ENCODE data around the gene ENGASE.

ENGASE gene

DNA sequence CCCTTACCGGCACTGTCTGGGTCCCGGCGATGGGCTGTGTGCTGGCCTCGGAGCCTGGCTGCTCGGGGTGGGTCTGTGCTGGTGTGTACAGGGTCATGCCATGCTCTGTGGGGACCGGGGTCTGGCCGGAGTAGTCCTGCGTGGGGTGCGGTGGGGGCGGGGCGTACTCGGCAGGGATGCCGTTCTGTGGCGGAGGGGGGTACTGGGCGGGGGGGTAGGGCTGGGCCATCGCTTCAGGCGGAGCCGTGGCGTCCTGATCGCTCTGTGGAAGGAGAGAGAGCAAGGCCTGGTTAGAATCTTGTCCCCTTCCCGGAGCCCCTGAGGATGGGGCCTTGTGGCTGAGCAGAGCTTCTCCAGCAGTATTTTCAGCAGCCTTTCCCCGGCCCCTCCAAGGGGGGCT, 40.9 kb downstream of the ENGASE start:
- H3K4me3 ChIP-seq: no peak overlapping the region
- DNase-seq (ENCODE audit: low spot score): no peak
- TF ChIP-seq, protein P1, sequence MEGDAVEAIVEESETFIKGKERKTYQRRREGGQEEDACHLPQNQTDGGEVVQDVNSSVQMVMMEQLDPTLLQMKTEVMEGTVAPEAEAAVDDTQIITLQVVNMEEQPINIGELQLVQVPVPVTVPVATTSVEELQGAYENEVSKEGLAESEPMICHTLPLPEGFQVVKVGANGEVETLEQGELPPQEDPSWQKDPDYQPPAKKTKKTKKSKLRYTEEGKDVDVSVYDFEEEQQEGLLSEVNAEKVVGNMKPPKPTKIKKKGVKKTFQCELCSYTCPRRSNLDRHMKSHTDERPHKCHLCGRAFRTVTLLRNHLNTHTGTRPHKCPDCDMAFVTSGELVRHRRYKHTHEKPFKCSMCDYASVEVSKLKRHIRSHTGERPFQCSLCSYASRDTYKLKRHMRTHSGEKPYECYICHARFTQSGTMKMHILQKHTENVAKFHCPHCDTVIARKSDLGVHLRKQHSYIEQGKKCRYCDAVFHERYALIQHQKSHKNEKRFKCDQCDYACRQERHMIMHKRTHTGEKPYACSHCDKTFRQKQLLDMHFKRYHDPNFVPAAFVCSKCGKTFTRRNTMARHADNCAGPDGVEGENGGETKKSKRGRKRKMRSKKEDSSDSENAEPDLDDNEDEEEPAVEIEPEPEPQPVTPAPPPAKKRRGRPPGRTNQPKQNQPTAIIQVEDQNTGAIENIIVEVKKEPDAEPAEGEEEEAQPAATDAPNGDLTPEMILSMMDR (IDR thresholded peaks at IDR 0.05): no peak
- no peak overlapping the region for H3K27ac ChIP-seq

DNA sequence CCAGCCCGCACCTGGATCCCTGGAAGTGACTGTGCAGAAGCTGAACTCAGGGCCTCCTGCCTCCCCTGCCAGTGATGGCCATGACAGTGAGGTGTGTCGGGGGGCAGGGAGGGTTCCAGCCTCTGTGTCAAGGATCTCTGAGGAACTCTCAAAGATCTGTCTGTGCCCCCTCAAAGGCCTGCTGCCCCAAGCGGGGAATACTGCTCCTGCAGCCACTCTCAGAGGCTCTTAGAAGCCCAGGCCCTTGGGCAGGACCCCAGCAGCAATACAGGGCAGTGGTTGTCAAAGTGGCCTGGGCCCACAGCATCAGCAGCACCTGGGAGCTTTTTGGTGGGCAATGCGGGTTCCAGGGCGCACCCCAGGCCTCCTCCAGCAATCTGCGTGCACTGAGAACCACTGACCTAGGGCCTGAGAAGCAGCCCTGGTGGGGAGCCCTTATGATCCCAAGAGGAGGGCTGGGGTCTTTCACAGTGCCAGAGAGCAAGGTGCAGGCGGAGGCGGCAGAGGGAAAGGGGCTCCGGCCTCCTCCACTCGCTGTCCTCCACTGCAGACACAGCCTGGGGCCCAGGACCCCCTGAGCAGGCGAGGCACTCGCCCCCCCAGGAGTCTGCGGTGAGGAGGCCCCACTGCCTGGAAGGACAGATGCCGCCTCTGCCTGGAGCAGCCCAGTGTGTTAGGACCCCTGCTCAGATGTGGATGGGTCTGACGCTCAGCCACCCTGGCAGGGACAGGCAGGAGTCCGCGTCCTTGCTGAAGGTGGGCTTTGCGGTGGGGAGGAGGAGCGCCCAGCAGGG, 42.1 kb downstream of the ENGASE start:
- no peak overlapping the region for H3K27ac ChIP-seq
- DNase-seq (ENCODE audit: low spot score): no peak
- TF ChIP-seq, protein P1 (IDR thresholded peaks at IDR 0.05): no peak
- H3K4me3 ChIP-seq: no peak overlapping the region

DNA sequence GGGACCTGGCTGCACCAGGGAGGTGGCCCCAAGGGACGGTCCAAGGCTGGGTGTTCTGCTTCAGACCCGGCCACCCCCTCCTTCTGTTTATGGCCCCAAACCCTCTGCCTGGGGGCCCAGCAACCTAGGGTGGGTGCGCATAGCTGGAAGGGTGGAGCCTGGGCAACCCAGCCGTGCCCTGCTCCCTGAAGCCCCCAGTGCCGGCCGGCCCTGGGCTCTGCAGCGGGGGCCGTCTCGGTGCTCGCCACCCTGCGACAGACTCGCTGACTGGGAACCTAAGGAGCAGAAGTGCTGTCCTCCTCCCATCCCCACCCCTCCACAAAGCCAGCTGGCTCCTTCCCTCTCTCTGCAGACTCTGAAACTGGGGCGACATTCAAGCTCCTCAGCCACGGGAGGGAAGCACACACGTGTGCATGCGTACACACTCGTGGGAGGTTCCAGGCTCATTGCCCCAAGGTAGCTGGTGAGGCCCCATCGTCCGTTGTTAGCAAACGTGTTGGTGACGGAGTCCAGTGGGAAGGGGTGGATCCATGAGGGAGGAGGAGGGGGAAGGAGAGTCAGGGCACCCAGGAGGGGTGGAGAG, 43.4 kb downstream of the ENGASE start:
- H3K27ac ChIP-seq: no peak overlapping the region
- TF ChIP-seq, protein P1 (IDR thresholded peaks at IDR 0.05): no peak
- DNase-seq (ENCODE audit: low spot score): no peak
- H3K4me3 ChIP-seq: no peak overlapping the region

DNA sequence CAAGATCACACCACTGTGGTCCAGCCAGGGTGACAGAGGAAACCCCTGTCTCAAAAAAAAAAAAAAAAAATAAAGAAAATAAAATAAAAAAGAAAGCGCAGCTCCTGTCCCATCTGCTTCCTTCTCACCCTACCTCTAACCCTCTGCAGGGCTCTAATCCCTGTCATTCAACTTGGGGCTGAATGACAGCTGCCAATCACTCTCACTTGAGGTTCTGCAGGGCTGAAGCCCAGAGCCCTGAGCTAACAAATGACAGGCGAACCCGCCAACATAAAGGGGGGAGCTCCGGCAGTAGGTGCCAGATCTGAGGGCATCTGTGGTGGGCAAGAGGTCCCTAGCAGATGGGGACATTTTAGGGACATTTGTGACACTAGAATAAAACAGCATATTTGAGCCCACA, 44.3 kb downstream of the ENGASE start:
- Histone ChIP-seq H3K27ac (no peak overlapping the region), H3K4me3 (no peak overlapping the region)
- no peak for DNase-seq (ENCODE audit: low spot score)
- TF ChIP-seq, protein P1 (IDR thresholded peaks at IDR 0.05): no peak

DNA sequence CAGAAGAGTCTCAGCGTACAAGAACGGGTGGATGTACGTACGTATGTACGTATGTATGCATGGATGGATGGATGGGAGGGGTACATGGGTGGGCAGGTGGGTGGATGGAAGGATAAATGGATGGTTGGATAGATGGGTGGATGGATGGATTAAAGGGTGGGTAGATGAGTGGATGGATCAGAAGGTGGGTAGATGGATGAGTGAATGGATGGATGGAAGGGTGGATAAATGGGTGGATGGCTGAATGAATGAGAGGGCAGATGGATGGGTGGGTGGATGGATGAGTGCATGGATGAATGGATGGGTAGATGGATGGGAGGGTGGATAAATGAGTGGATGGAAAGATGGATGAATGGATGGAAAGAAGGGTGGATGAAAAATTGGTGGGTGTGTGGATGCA, 45.6 kb downstream of the ENGASE start:
- DNase-seq (ENCODE audit: low spot score): no peak
- TF ChIP-seq, protein P1 (IDR thresholded peaks at IDR 0.05): no peak
- no peak overlapping the region for H3K4me3 ChIP-seq
- no peak overlapping the region for H3K27ac ChIP-seq

DNA sequence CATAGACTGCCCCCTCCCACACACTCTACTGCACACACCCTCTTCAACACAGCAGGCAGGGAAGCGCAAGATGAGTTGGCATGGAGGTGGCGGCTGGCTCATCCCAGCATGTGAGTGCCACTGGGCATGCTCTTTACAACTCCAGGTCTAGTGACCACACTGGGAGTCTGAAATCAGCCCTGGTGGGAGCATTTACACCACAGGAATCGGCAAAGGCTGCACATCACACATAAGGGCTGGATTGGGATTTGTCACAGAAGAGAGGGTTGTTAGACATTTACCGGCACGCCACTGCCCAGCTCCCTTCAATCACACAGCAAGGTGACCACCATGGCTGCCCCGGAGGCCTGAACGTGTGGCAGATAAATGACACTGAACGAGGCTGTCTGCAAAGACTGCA, 49.4 kb downstream of the ENGASE start:
- Histone ChIP-seq H3K27ac (no peak overlapping the region), H3K4me3 (no peak overlapping the region)
- DNase-seq (ENCODE audit: low spot score): no peak
- TF ChIP-seq, protein P1 (IDR thresholded peaks at IDR 0.05): no peak

Data from coronary artery (tissue), 2 donors.